Measurements from ENCODE around the gene SLC7A14.

SLC7A14 gene

GRCh38 chr3:170467007-170467406 is 118.9 kb downstream of the SLC7A14 start:
- Histone ChIP-seq H3K79me2 (ENCODE audit: insufficient read depth, low read length) (no peaks in the 10 kb centered on the region), H3K9ac (ENCODE audit: low read depth, low read length) (no peak overlapping the region), H3K4me2 (ENCODE audit: insufficient read depth, low read length) (no peak overlapping the region), H3K9me3 (ENCODE audit: insufficient read depth, low read length, severe bottlenecking) (no peaks in the 10 kb centered on the region), H2AFZ (ENCODE audit: low read depth, low read length) (no peak overlapping the region), H3K27ac (ENCODE audit: low read length) (no peak overlapping the region), H3K4me1 (ENCODE audit: insufficient read depth, low read length) (no peaks in the 10 kb centered on the region), H3K27me3 (ENCODE audit: insufficient read depth, low read length, poor library complexity) (peaks cover 11% of the 10 kb centered on the region), H3K4me3 (ENCODE audit: low read depth in 1 of 2, low read length in 2 of 2) (no peak overlapping the region), H3K36me3 (ENCODE audit: insufficient read depth, low read length) (no peaks in the 10 kb centered on the region), H4K20me1 (ENCODE audit: insufficient read depth, low read length) (no peaks in the 10 kb centered on the region)
- ATAC-seq (ENCODE audit: insufficient read depth, low read depth) (no peak), DNase-seq (no peak)
- TF ChIP-seq EZH2 (IDR thresholded peaks at IDR 0.05; ENCODE audit: borderline replicate concordance, low read depth, low read length, severe bottlenecking) (no peak), CTCF (IDR thresholded peaks at IDR 0.05; ENCODE audit: borderline replicate concordance, extremely low read depth, low read length, poor library complexity, severe bottlenecking) (no peak)

- peaks cover 10% of the 10 kb centered on the region for H3K27me3 ChIP-seq (ENCODE audit: insufficient read depth, low read length, poor library complexity)
- H3K4me1 ChIP-seq (ENCODE audit: insufficient read depth, low read length), result no peaks in the 10 kb centered on the region
- H3K27ac ChIP-seq (ENCODE audit: low read length), result no peak overlapping the region
- no peak overlapping the region for H3K4me3 ChIP-seq (ENCODE audit: low read depth in 1 of 2, low read length in 2 of 2)
- no peak for TF ChIP-seq EZH2 (IDR thresholded peaks at IDR 0.05; ENCODE audit: borderline replicate concordance, low read depth, low read length, severe bottlenecking)
- no peak for TF ChIP-seq CTCF (IDR thresholded peaks at IDR 0.05; ENCODE audit: borderline replicate concordance, extremely low read depth, low read length, poor library complexity, severe bottlenecking)
- no peaks in the 10 kb centered on the region for H3K36me3 ChIP-seq (ENCODE audit: insufficient read depth, low read length)
- DNase-seq, result no peak
- no peaks in the 10 kb centered on the region for H4K20me1 ChIP-seq (ENCODE audit: insufficient read depth, low read length)
- no peak for ATAC-seq (ENCODE audit: insufficient read depth, low read depth)
- no peaks in the 10 kb centered on the region for H3K9me3 ChIP-seq (ENCODE audit: insufficient read depth, low read length, severe bottlenecking)
- no peaks in the 10 kb centered on the region for H3K79me2 ChIP-seq (ENCODE audit: insufficient read depth, low read length)
- H3K9ac ChIP-seq (ENCODE audit: low read depth, low read length), result no peak overlapping the region
- H3K4me2 ChIP-seq (ENCODE audit: insufficient read depth, low read length), result no peak overlapping the region
- H2AFZ ChIP-seq (ENCODE audit: low read depth, low read length), result no peak overlapping the region
Observed at GRCh38 chr3:170465955-170466354, 119.9 kb downstream of the SLC7A14 start.

- no peak overlapping the region for H2AFZ ChIP-seq (ENCODE audit: low read depth, low read length)
Observed at GRCh38 chr3:170463011-170463410, 122.9 kb downstream of the SLC7A14 start.

More at GRCh38 chr3:170463011-170463410, 122.9 kb downstream of the SLC7A14 start:
- H3K79me2 ChIP-seq (ENCODE audit: insufficient read depth, low read length), result no peaks in the 10 kb centered on the region
- no peaks in the 10 kb centered on the region for H3K4me1 ChIP-seq (ENCODE audit: insufficient read depth, low read length)
- H3K4me3 ChIP-seq (ENCODE audit: low read depth in 1 of 2, low read length in 2 of 2), result no peak overlapping the region
- H3K36me3 ChIP-seq (ENCODE audit: insufficient read depth, low read length), result no peaks in the 10 kb centered on the region
- DNase-seq (no peak), ATAC-seq (ENCODE audit: insufficient read depth, low read depth) (no peak)
- H3K9me3 ChIP-seq (ENCODE audit: insufficient read depth, low read length, severe bottlenecking), result no peaks in the 10 kb centered on the region
- TF ChIP-seq CTCF (IDR thresholded peaks at IDR 0.05; ENCODE audit: borderline replicate concordance, extremely low read depth, low read length, poor library complexity, severe bottlenecking) (no peak), EZH2 (IDR thresholded peaks at IDR 0.05; ENCODE audit: borderline replicate concordance, low read depth, low read length, severe bottlenecking) (no peak)
- no peak overlapping the region for H3K27ac ChIP-seq (ENCODE audit: low read length)
- peaks cover 3% of the 10 kb centered on the region for H3K27me3 ChIP-seq (ENCODE audit: insufficient read depth, low read length, poor library complexity)
- no peak overlapping the region for H3K9ac ChIP-seq (ENCODE audit: low read depth, low read length)
- H4K20me1 ChIP-seq (ENCODE audit: insufficient read depth, low read length), result no peaks in the 10 kb centered on the region
- no peak overlapping the region for H3K4me2 ChIP-seq (ENCODE audit: insufficient read depth, low read length)
